Measurements from ENCODE around the gene VSTM2L. TPM values are rescaled to one million over a fixed set of nuclear protein-coding genes. Genes with fewer than 3 reads are reported as not detected.

The VSTM2L gene
- total RNA-seq, 3 donors from 2014 or later: 0.81 to 2.6 (median 2.6) TPM

GRCh38 chr20:37869334-37869861 is 33.5 kb upstream of the VSTM2L start:
- ATAC-seq (no peak), DNase-seq (no peak)
- no peak overlapping the region for H3K4me3 ChIP-seq
- TF ChIP-seq, protein P1, sequence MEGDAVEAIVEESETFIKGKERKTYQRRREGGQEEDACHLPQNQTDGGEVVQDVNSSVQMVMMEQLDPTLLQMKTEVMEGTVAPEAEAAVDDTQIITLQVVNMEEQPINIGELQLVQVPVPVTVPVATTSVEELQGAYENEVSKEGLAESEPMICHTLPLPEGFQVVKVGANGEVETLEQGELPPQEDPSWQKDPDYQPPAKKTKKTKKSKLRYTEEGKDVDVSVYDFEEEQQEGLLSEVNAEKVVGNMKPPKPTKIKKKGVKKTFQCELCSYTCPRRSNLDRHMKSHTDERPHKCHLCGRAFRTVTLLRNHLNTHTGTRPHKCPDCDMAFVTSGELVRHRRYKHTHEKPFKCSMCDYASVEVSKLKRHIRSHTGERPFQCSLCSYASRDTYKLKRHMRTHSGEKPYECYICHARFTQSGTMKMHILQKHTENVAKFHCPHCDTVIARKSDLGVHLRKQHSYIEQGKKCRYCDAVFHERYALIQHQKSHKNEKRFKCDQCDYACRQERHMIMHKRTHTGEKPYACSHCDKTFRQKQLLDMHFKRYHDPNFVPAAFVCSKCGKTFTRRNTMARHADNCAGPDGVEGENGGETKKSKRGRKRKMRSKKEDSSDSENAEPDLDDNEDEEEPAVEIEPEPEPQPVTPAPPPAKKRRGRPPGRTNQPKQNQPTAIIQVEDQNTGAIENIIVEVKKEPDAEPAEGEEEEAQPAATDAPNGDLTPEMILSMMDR (IDR thresholded peaks at IDR 0.05): no peak
- no peaks in the 10 kb centered on the region for H3K9me3 ChIP-seq
- no peaks in the 10 kb centered on the region for H3K36me3 ChIP-seq (ENCODE audit: low read depth)
- H3K4me1 ChIP-seq (ENCODE audit: low read depth): no peaks in the 10 kb centered on the region
- intact Hi-C loops (cut with DNase I, micrococcal nuclease): no loop called here

- Histone ChIP-seq H3K9me3 (no peaks in the 10 kb centered on the region), H3K36me3 (ENCODE audit: low read depth) (no peaks in the 10 kb centered on the region), H3K4me1 (ENCODE audit: low read depth) (no peaks in the 10 kb centered on the region), H3K4me3 (no peak overlapping the region)
- intact Hi-C loops (cut with DNase I, micrococcal nuclease): no loop called here
- ATAC-seq: no peak
- DNase-seq: no peak
- TF ChIP-seq, protein P1 (IDR thresholded peaks at IDR 0.05): no peak
These were observed 32.6 kb upstream of the VSTM2L start for GRCh38 chr20:37870294-37870693.

GRCh38 chr20:37871751-37872150 is 31.2 kb upstream of the VSTM2L start:
- Histone ChIP-seq H3K9me3 (no peaks in the 10 kb centered on the region), H3K4me1 (ENCODE audit: low read depth) (no peaks in the 10 kb centered on the region), H3K36me3 (ENCODE audit: low read depth) (no peaks in the 10 kb centered on the region), H3K4me3 (no peak overlapping the region)
- intact Hi-C loops (cut with DNase I, micrococcal nuclease): no loop called here
- TF ChIP-seq, protein P1 (IDR thresholded peaks at IDR 0.05): no peak
- DNase-seq: no peak
- no peak for ATAC-seq

DNA sequence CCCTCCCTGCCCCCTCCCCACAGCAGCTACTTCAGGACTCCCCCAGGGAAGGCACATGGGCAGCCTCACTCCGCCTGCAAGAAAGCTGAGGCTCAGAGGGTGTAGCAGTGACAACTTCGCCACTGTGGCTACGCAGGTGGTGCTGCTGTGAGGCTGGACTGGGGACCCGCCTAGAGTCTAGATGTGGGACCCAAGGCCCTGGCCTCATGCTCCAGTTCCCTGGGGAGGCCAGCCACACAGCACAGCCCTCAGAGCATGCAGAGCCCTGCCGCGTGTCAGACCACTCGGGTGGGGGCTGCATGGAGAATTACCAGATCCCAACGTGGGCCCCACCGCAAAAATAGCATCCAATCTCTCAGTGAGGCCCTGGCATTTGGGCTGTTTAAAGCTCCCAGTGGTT is 30.8 kb upstream of the VSTM2L start:
- ATAC-seq: no peak

DNA sequence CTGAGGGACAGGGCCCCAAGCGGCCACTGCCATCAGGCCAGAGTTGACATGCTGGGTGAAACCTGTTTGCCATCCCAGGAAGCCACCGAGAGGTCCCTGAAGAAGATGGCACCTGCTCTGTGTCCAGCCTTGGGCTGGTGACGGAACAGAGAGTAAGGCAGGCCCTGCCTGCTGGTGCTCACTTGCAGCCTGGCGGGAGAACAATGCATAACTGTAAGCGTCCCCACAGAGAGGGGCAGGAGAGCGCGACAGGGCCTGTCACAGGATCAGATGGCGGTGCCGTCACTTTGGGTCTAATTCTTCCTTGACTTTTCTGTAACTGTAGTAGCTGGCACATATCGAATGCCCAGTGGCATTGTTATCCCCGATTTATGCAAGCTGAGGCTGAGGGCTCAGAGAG is 29.0 kb upstream of the VSTM2L start:
- ATAC-seq (no peak), DNase-seq (no peak)
- Histone ChIP-seq H3K4me3 (no peak overlapping the region), H3K4me1 (ENCODE audit: low read depth) (no peaks in the 10 kb centered on the region), H3K9me3 (no peaks in the 10 kb centered on the region), H3K36me3 (ENCODE audit: low read depth) (no peaks in the 10 kb centered on the region)
- TF ChIP-seq, protein P1 (IDR thresholded peaks at IDR 0.05): no peak
- intact Hi-C loops (cut with DNase I, micrococcal nuclease): no loop called here

More for the DNA sequence above, 30.8 kb upstream of the VSTM2L start:
- no peak for DNase-seq
- Histone ChIP-seq H3K4me1 (ENCODE audit: low read depth) (no peaks in the 10 kb centered on the region), H3K36me3 (ENCODE audit: low read depth) (no peaks in the 10 kb centered on the region), H3K4me3 (no peak overlapping the region), H3K9me3 (no peaks in the 10 kb centered on the region)
- TF ChIP-seq, protein P1 (IDR thresholded peaks at IDR 0.05): no peak
- intact Hi-C loops (cut with DNase I, micrococcal nuclease): no loop called here

Data from mucosa of descending colon (tissue), 3 donors.